ENCODE measurements around the gene SHISA6.

SHISA6 gene

GRCh38 chr17:11467639-11468038 lies 226.6 kb downstream of the SHISA6 start:
- H3K9me3 ChIP-seq (ENCODE audit: low read length): no peaks in the 10 kb centered on the region
- no peak overlapping the region for H3K4me3 ChIP-seq (ENCODE audit: low read depth, low read length, poor library complexity, severe bottlenecking)
- no peaks in the 10 kb centered on the region for H4K20me1 ChIP-seq (ENCODE audit: insufficient read depth, low read length)
- no peaks in the 10 kb centered on the region for H3K4me1 ChIP-seq (ENCODE audit: insufficient read depth, low read length, severe bottlenecking)
- no peaks in the 10 kb centered on the region for H3K36me3 ChIP-seq (ENCODE audit: insufficient read depth, low read length)
- H3K27me3 ChIP-seq (ENCODE audit: insufficient read depth, low read length): no peaks in the 10 kb centered on the region
- TF ChIP-seq CTCF (IDR thresholded peaks at IDR 0.05; ENCODE audit: low read length) (no peak), EZH2 (IDR thresholded peaks at IDR 0.05; ENCODE audit: borderline replicate concordance, low read length) (no peak)
- H3F3A ChIP-seq (ENCODE audit: insufficient read depth, low read length): no peaks in the 10 kb centered on the region
- H3K79me2 ChIP-seq (ENCODE audit: insufficient read depth, low read length): no peaks in the 10 kb centered on the region
- no peak overlapping the region for H2AFZ ChIP-seq (ENCODE audit: low read length)
- H3K27ac ChIP-seq (ENCODE audit: low read depth, low read length, poor library complexity, severe bottlenecking): no peak overlapping the region
- no peak overlapping the region for H3K4me2 ChIP-seq (ENCODE audit: low read length)
- H3K9me2 ChIP-seq (ENCODE audit: low read depth, low read length): no peaks in the 10 kb centered on the region
- H3K9ac ChIP-seq (ENCODE audit: low read length): no peak overlapping the region

DNA sequence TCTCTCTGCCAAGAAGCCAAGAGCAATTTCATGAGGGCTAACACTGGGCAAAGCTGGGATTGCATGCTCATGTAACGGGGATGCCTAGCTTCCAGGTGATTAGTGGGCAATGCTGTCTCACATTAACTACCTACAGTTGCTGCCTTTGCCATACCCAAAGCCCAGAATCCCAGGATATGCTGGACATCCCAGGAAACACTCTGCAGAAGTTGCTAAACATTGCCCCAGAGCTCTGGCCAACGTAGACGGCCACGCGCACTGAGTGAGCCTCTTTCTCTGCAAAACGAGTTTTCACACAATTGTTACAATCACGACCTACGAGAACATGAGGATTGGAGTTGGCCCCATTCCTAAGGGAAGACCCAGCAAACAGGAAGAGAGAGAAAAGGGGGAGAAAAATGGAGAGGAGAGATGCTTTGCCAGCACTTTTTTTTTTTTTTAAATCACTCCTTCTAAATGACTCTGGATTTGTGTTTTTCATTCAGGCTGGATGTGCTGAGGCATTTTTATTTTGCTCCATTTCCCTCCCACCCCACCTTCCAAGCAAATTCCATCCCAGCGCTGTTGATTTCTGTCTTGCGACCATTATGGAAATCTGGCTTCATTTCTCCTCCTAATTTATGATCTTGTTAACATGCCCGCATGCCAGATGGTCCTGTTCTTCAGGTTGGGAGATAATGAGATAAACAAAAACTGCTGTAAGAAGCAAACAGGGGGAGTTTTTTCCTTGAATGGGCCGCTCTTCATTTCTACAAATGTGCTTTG lies 244.5 kb downstream of the SHISA6 start:
- Histone ChIP-seq H3K4me2 (ENCODE audit: low read length) (no peak overlapping the region), H3K79me2 (ENCODE audit: insufficient read depth, low read length) (no peaks in the 10 kb centered on the region), H3K36me3 (ENCODE audit: insufficient read depth, low read length) (no peaks in the 10 kb centered on the region), H3F3A (ENCODE audit: insufficient read depth, low read length) (no peaks in the 10 kb centered on the region), H3K9me3 (ENCODE audit: low read length) (no peaks in the 10 kb centered on the region), H2AFZ (ENCODE audit: low read length) (no peak overlapping the region), H3K27me3 (ENCODE audit: insufficient read depth, low read length) (no peaks in the 10 kb centered on the region), H3K9me2 (ENCODE audit: low read depth, low read length) (no peaks in the 10 kb centered on the region), H4K20me1 (ENCODE audit: insufficient read depth, low read length) (no peaks in the 10 kb centered on the region), H3K9ac (ENCODE audit: low read length) (no peak overlapping the region), H3K4me3 (ENCODE audit: low read depth, low read length, poor library complexity, severe bottlenecking) (no peak overlapping the region), H3K27ac (ENCODE audit: low read depth, low read length, poor library complexity, severe bottlenecking) (no peak overlapping the region), H3K4me1 (ENCODE audit: insufficient read depth, low read length, severe bottlenecking) (no peaks in the 10 kb centered on the region)
- TF ChIP-seq CTCF (IDR thresholded peaks at IDR 0.05; ENCODE audit: low read length) (no peak), EZH2 (IDR thresholded peaks at IDR 0.05; ENCODE audit: borderline replicate concordance, low read length) (no peak)

DNA sequence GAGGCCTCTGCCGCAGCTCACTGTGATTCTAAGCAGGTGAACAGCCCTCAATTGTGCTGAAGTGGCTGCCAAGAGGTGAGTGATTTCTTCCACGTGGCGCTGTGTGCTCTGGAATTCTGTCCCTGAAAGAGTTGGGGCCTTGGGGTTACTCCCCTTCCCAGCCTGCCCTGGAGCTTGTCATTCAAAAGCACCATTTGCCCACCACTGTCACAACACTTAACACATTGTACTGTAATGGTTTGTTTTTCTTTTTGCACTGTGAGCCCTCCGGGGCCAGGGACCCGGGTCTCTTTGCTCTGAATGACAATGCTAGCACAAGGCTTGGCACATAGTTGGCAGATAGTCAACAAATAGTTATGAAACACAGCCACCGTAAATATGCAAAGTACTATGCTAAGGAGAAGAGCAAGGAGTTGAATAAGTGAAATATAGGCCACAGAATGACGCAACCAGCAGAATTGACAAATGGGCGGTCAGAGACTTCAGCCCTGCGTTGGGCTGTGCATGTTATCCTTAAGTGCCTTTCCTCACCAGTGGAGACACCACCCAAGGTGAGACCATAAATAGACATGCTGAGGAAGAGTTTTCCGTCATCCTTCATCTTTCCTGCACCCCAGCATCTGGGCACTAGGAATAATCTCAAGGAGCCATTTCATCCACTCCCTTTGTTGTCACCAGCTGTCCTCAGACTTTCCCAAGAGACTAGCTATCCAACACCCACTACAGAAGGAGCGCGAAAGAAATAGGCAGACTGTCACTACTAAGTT lies 245.3 kb downstream of the SHISA6 start:
- TF ChIP-seq CTCF (IDR thresholded peaks at IDR 0.05; ENCODE audit: low read length): no peak
- TF ChIP-seq EZH2 (IDR thresholded peaks at IDR 0.05; ENCODE audit: borderline replicate concordance, low read length): no peak
- Histone ChIP-seq H3K4me1 (ENCODE audit: insufficient read depth, low read length, severe bottlenecking) (no peaks in the 10 kb centered on the region), H3K9me3 (ENCODE audit: low read length) (no peaks in the 10 kb centered on the region), H3K27ac (ENCODE audit: low read depth, low read length, poor library complexity, severe bottlenecking) (no peak overlapping the region), H3K27me3 (ENCODE audit: insufficient read depth, low read length) (no peaks in the 10 kb centered on the region), H2AFZ (ENCODE audit: low read length) (no peak overlapping the region), H3K9ac (ENCODE audit: low read length) (no peak overlapping the region), H3K9me2 (ENCODE audit: low read depth, low read length) (no peaks in the 10 kb centered on the region), H3K4me3 (ENCODE audit: low read depth, low read length, poor library complexity, severe bottlenecking) (no peak overlapping the region), H3F3A (ENCODE audit: insufficient read depth, low read length) (no peaks in the 10 kb centered on the region), H3K36me3 (ENCODE audit: insufficient read depth, low read length) (no peaks in the 10 kb centered on the region), H3K79me2 (ENCODE audit: insufficient read depth, low read length) (no peaks in the 10 kb centered on the region), H3K4me2 (ENCODE audit: low read length) (no peak overlapping the region), H4K20me1 (ENCODE audit: insufficient read depth, low read length) (no peaks in the 10 kb centered on the region)
